Left hindlimb (tissue), 1 donor: ENCODE results near the gene RDH13.

Experiments used
- DNase-seq: peaks from one replicate; pipeline ENCODE4 v3.0.0-alpha.2; 2018

RDH13 gene

GRCh38 chr19:55091955-55092354 lies 29.0 kb upstream of the RDH13 start:
- DNase-seq, result no peak

- DNase-seq, result no peak
These were observed 28.4 kb upstream of the RDH13 start for GRCh38 chr19:55091126-55091910.

- DNase-seq, result no peak
These were observed 27.6 kb upstream of the RDH13 start for GRCh38 chr19:55090564-55090963.

- DNase-seq, result no peak
These were observed 26.5 kb upstream of the RDH13 start for GRCh38 chr19:55089342-55089944.

- no peak for DNase-seq
These were observed 25.8 kb upstream of the RDH13 start for GRCh38 chr19:55088543-55089341.

- no peak for DNase-seq
These were observed 25.1 kb upstream of the RDH13 start for GRCh38 chr19:55088021-55088451.

GRCh38 chr19:55087542-55087901 lies 24.6 kb upstream of the RDH13 start:
- no peak for DNase-seq

- peak; percentile 88 for DNase-seq
These were observed 24.0 kb upstream of the RDH13 start for GRCh38 chr19:55086730-55087541.

GRCh38 chr19:55085923-55086715 lies 23.2 kb upstream of the RDH13 start:
- DNase-seq, result no peak

- no peak for DNase-seq
These were observed 21.5 kb upstream of the RDH13 start for GRCh38 chr19:55084416-55084815.

- no peak for DNase-seq
These were observed 20.3 kb upstream of the RDH13 start for GRCh38 chr19:55083004-55083850.

GRCh38 chr19:55082020-55082851 lies 19.3 kb upstream of the RDH13 start:
- DNase-seq, result peak; percentile 57

GRCh38 chr19:55081770-55082019 lies 18.7 kb upstream of the RDH13 start:
- no peak for DNase-seq

GRCh38 chr19:55080968-55081769 lies 18.2 kb upstream of the RDH13 start:
- peak; percentile 79 for DNase-seq

GRCh38 chr19:55080121-55080967 lies 17.4 kb upstream of the RDH13 start:
- peak; percentile 73 for DNase-seq

- DNase-seq, result no peak
These were observed 16.6 kb upstream of the RDH13 start for GRCh38 chr19:55079400-55080038.

- DNase-seq, result no peak
These were observed 16.0 kb upstream of the RDH13 start for GRCh38 chr19:55078996-55079395.

- DNase-seq, result no peak
These were observed 14.2 kb upstream of the RDH13 start for GRCh38 chr19:55077106-55077505.
